HG02759 (cell line): ENCODE measurements around the gene KSR1.

Experiments used
- ATAC-seq: cut with Tn5 transposase; IDR thresholded peaks from one replicate; pipeline ENCODE4 v1.9.1; 2021; ENCODE audit warnings: mild to moderate bottlenecking, moderate library complexity; ENCODE audit not compliant: unreplicated experiment

KSR1 gene

GRCh38 chr17:27512511-27513346, 56.5 kb downstream of the KSR1 start:
- ATAC-seq: no peak

DNA sequence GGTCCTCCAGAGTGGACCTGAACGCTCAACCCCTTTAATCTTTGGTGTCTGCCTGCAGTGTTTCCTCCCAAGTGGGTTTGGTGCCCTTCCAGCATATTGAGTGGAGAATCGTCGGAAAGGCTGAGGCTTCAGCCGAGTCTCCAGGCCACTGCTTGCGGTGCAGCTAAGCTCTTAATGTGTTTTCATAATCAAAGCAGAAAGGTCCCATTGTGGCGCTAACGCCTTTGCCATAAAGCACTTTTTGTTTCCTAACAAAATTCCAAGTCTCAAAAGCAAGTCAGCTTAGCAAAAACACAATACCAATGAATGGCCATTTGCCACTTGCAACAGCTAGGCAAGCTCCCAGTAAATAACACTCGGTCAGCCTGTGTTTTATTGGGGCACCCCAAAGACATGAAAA, 57.6 kb downstream of the KSR1 start:
- ATAC-seq: no peak

- no peak for ATAC-seq
These were observed 58.6 kb downstream of the KSR1 start for GRCh38 chr17:27514595-27515413.

GRCh38 chr17:27518048-27518447, 61.8 kb downstream of the KSR1 start:
- no peak for ATAC-seq

- ATAC-seq: peak; percentile 12
These were observed 62.6 kb downstream of the KSR1 start for GRCh38 chr17:27518545-27519521.

- peak; percentile 82 for ATAC-seq
These were observed 63.3 kb downstream of the KSR1 start for GRCh38 chr17:27519550-27519949.

- no peak for ATAC-seq
These were observed 64.4 kb downstream of the KSR1 start for GRCh38 chr17:27520491-27521185.

DNA sequence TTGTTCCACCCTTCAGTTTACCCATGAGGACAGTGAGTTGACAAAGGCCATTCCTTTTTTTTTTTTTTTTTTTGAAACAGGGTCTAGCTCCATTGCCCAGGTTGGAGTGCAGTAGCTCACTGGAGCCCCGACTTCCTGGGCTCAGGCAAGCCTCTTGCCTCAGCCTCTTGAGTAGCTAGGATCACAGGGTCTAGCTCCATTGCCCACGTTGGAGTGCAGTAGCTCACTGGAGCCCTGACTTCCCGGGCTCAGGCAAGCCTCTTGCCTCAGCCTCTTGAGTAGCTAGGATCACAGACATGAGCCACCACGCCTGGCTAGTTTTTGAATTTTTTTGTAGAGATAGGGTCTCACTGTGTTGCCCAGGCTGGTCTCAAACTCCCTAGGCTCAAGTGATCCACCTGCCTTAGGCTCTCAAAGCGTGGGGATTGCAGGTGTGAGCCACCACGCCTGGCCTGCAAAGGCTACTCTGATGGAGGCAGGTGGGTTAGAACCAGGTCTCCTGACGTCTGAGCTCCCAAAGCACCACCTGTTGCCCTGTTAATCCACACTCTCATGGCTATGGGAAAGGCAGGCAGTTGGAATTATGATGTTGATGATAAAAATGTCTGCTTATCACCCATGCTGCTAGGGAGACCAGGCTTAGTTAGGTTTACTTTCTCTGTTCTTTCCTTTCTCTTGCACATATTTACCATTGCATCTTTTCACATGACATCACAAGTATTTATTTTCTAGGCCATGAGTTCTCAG, 65.2 kb downstream of the KSR1 start:
- ATAC-seq: no peak

GRCh38 chr17:27522028-27522635, 65.9 kb downstream of the KSR1 start:
- ATAC-seq: no peak

- no peak for ATAC-seq
These were observed 67.5 kb downstream of the KSR1 start for GRCh38 chr17:27523712-27524111.

GRCh38 chr17:27524594-27524993, 68.3 kb downstream of the KSR1 start:
- no peak for ATAC-seq

- ATAC-seq: no peak
These were observed 69.1 kb downstream of the KSR1 start for GRCh38 chr17:27525316-27525715.

DNA sequence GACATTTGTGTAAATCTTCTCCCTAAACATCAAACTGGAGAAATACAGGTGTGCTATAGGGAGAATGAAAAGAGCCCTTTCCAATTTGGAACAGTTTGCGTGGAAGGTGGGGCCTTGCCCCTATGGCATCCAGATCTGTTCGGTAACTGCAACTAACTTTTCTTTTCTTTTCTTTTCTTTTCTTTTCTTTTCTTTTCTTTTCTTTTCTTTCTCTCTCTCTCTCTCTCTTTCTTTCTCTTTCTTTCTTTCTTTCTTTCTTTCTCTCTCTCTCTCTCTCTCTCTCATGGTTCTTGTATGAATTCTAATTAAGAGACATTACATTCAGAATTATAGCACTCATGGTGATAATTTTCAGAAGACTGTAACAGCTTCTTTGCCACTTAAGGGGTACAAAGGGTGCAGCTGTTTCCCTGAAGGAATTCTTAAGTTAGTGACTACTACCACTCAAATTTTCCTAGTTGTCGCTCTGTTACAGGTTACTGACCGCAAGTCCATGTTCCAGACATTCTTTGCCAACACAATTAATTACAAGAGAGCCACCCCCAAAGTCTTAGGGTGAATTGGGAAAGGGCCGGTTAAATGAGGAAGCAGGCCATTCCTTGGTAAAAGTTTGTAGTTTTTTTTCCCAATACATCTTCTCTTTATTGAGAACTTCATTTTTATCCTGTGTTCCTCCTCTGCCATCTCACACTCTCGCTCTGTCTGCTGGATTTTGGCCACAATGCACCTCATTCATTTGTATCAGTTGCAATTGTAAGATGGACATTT, 69.8 kb downstream of the KSR1 start:
- ATAC-seq: no peak

DNA sequence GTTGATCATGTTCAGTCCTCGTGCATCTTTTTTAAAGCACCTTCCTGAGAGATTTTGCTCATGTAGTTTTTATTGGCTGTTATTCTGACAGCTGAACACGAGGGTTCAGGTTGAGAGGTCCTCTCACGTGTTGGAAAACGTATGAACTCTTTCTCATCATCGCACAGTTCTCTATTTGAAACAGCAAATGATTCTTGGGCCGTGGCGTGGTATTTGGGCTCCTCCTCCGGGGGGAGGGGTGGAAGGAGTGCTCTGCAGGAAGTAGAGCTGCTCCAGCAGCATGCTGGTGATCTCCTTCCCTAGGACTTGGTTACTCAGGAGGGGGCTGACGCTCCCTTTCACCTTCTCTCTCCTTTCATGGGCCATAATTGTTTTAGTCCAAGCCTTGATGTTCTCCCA, 70.4 kb downstream of the KSR1 start:
- ATAC-seq: peak; percentile 72

DNA sequence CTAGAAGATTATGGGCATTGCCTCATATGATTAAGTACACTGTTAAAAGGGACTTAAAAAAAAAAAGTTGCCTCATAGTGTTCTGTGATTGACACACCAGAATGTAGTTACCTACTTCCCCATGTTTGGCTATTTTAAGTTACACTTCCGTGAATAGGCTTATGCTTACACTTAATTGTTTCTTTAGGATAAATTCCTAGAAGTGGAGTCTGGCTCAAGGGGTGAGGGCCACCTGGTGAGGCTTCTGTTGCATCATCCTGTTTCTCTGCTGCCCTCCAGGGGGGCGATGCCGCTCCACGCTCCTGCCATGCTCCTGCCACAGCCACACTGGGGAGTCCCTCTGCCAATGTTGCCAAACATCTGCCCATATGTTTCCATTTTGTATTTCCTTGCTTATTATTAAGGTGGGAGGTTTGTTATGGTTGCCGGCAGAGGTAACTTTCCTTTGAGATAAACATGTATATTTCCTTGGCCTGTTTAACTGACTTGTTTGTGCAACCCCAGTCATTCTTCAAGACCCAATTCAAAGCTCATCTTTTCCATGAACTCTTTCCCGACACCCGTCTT, 73.1 kb downstream of the KSR1 start:
- ATAC-seq: no peak

- peak; percentile 40 for ATAC-seq
These were observed 74.6 kb downstream of the KSR1 start for GRCh38 chr17:27530764-27531391.

DNA sequence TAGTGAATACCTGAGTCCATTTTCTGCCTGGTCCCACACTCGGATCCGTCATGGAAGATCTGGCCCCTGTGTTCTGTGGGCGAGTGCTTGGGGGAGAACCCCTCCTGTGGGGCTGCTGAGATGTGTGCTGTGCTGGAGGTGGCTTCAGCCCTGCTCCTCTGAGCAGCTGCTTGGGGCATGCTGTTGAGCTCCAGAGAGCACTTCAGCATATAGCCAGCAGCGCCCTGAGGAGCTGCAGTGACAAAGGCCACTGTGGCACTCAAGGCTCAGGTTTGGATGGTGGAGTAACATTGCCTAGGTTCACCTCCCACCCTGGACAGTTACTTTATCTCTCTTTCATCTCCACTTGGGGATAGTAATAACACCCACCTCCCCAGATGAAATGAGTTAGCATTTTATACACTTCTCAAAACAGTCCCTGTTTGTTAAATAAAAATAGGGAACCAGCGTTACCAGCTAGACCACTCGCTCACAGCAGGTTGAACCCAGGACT, 75.3 kb downstream of the KSR1 start:
- peak; percentile 36 for ATAC-seq
